Suprapubic skin (tissue), 4 donors: Measurements from ENCODE around the gene GPX2. TPM values are rescaled to one million over a fixed set of nuclear protein-coding genes. Genes with fewer than 3 reads are reported as not detected.

Experiments
- DNase-seq, 2 donors: peaks; one replicate each; pipeline ENCODE4 v3.0.0-alpha.2; 2019; ENCODE audit warnings: low spot score in 2 of 2
- H3K27ac ChIP-seq: fragments of 200-600 bp; sonication (generic); one replicate; pipeline ENCODE4 v1.5.1; 2019
- H3K27me3 ChIP-seq: fragments of 200-600 bp; sonication (generic); one replicate; pipeline ENCODE4 v1.5.1; 2019
- H3K36me3 ChIP-seq: fragments of 200-600 bp; sonication (generic); one replicate; pipeline ENCODE4 v1.5.1; 2019
- H3K4me1 ChIP-seq: fragments of 200-600 bp; sonication (generic); one replicate; pipeline ENCODE4 v1.5.1; 2019
- H3K4me3 ChIP-seq: fragments of 200-600 bp; sonication (generic); one replicate; pipeline ENCODE4 v1.5.1; 2019; ENCODE audit warnings: mild to moderate bottlenecking
- H3K9me3 ChIP-seq: fragments of 200-600 bp; sonication (generic); one replicate; pipeline ENCODE4 v1.5.1; 2019
- EP300 ChIP-seq: sonication (generic); formaldehyde crosslinking; IDR thresholded peaks from one replicate; pipeline ENCODE4 v1.6.1; 2017; ENCODE audit warnings: antibody characterized with exemption
- POLR2A ChIP-seq, 2 donors: fragments of 450-650 bp; IDR thresholded peaks; one replicate each; pipeline ENCODE4 v1.6.1; 2017; ENCODE audit warnings: antibody characterized with exemption in 2 of 2, mild to moderate bottlenecking in 2 of 2, moderate library complexity in 2 of 2
- POLR2AphosphoS5 ChIP-seq, 3 donors: sonication (generic); formaldehyde crosslinking; IDR thresholded peaks; one replicate each; pipeline ENCODE4 v1.6.1; 2017; ENCODE audit warnings: antibody characterized with exemption in 3 of 3
- WGBS: methylation state at CpG from one replicate; pipeline ENCODE4 v1.1.5; 2018; 5-methylcytosine and 5-hydroxymethylcytosine counted together
- total RNA-seq, 4 donors: library from RNA; depleted of rRNA; stranded (reverse); fragments of >200 nt; gene quantifications; one replicate each; pipeline ENCODE4 v1.1.0, GENCODE V29; 2016
- TF ChIP-seq, protein P1 (sequence below), 2 donors: fragments of 200-600 bp in 1 of 2; fragments of 450-650 bp in 1 of 2; sonication (generic) in 1 of 2; IDR thresholded peaks; one replicate each; pipeline ENCODE4 v1.5.1; 2016 to 2019; ENCODE audit warnings: antibody characterized with exemption in 2 of 2, mild to moderate bottlenecking in 1 of 2, moderate library complexity in 1 of 2

Gene GPX2
- total RNA-seq, 4 donors from 2014 or later: 10.0 to 65.0 (median 27.6) TPM

DNA sequence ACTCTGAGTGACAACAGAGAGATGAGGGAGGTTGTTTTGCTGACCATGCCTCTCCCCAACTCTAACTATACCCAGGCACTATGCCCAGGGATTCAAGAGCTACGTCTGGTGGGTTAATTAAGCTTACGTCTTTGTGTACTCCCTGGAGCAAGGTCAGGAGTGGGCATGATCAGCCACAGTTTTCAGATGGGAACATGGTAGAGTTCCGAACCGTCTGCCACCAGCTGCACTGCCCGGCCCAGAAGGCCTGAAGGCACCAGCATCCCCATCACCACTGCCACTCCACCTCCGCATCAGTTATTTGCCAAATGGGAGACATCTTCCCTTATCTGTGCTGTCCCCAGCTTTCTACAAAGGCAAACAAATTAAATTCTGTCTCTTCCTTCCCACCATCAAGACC, 11.1 kb upstream of the GPX2 start:
- Histone ChIP-seq H3K4me3 (no peak overlapping the region), H3K4me1 (peaks cover 27% of the 10 kb centered on the region), H3K27ac (no peak overlapping the region), H3K27me3 (no peaks in the 10 kb centered on the region), H3K36me3 (peaks cover 12% of the 10 kb centered on the region), H3K9me3 (no peaks in the 10 kb centered on the region)
- TF ChIP-seq EP300: no peak
- TF ChIP-seq, protein P1, sequence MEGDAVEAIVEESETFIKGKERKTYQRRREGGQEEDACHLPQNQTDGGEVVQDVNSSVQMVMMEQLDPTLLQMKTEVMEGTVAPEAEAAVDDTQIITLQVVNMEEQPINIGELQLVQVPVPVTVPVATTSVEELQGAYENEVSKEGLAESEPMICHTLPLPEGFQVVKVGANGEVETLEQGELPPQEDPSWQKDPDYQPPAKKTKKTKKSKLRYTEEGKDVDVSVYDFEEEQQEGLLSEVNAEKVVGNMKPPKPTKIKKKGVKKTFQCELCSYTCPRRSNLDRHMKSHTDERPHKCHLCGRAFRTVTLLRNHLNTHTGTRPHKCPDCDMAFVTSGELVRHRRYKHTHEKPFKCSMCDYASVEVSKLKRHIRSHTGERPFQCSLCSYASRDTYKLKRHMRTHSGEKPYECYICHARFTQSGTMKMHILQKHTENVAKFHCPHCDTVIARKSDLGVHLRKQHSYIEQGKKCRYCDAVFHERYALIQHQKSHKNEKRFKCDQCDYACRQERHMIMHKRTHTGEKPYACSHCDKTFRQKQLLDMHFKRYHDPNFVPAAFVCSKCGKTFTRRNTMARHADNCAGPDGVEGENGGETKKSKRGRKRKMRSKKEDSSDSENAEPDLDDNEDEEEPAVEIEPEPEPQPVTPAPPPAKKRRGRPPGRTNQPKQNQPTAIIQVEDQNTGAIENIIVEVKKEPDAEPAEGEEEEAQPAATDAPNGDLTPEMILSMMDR (IDR thresholded peaks at IDR 0.05): no peak
- no peak for TF ChIP-seq POLR2A (IDR thresholded peaks at IDR 0.05)
- TF ChIP-seq POLR2AphosphoS5 (IDR thresholded peaks at IDR 0.05): no peak
- WGBS: 97% methylated on average over 6 of the region's 6 CpGs
- peak; percentile 15 to 16 for DNase-seq

DNA sequence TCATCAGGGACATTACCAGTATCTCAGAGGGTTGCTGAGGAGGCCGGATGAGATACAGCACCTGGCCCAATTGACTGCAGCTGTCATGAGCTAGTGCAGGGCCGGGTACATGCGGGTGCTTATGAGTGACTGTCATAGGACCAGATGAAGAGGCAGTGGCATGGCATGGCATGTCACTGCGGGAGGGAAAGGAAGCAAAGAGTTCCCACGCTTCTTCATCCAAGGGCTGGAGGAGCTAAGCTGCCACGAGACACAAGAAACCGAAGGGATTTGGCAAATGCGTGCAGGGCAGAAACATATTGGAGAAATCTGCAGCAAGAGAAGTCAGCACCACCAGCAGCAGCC, 10.7 kb upstream of the GPX2 start:
- no peak for TF ChIP-seq EP300
- TF ChIP-seq POLR2A (IDR thresholded peaks at IDR 0.05): no peak
- no peak for TF ChIP-seq POLR2AphosphoS5 (IDR thresholded peaks at IDR 0.05)
- TF ChIP-seq, protein P1 (IDR thresholded peaks at IDR 0.05): no peak
- Histone ChIP-seq H3K9me3 (no peaks in the 10 kb centered on the region), H3K27me3 (no peaks in the 10 kb centered on the region), H3K4me3 (no peak overlapping the region), H3K36me3 (peaks cover 16% of the 10 kb centered on the region), H3K27ac (no peak overlapping the region), H3K4me1 (peaks cover 24% of the 10 kb centered on the region)
- DNase-seq: peak; percentile 41 to 52
- 84% methylated on average over 8 of the region's 8 CpGs for WGBS

DNA sequence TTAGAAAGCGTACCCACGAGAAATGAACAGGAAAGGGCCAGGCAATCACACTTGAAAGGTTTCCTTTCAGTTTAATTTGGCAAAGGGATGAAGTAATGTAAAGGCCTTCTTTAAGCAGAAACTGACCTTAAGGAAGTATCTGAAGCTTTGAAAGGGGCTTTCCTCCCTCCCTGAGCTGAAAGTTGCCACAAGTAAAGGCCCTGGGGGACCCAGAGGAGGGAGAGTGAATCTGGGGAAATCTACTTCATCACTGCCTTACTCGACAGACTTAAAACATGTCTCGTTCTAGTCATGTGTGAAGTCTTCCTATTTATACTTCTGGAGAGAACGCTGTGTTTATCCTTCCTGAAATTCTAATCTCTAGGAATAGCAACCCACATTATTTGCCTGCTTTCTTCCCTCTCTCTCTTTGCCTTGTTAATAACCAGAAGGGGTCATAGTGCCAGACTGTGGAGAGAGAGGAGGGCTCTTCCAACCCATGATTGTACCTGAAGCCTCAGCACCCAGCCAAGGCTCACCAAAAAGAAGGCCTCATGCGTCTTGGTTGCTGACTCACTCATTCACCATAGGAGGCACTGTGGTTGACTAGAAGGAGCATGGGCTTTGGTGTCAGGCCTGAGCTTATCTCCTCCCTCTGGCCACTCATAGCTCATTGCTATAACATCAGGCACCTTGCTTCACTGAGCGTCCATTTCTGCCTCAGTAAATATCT, 10.2 kb upstream of the GPX2 start:
- no peaks in the 10 kb centered on the region for H3K27me3 ChIP-seq
- WGBS: 78% methylated on average over 7 of the region's 7 CpGs
- H3K36me3 ChIP-seq: peaks cover 21% of the 10 kb centered on the region
- H3K9me3 ChIP-seq: no peaks in the 10 kb centered on the region
- H3K4me3 ChIP-seq: no peak overlapping the region
- no peak overlapping the region for H3K27ac ChIP-seq
- TF ChIP-seq EP300 (no peak), POLR2A (IDR thresholded peaks at IDR 0.05) (no peak), POLR2AphosphoS5 (IDR thresholded peaks at IDR 0.05) (no peak)
- TF ChIP-seq, protein P1 (IDR thresholded peaks at IDR 0.05): no peak
- peaks cover 24% of the 10 kb centered on the region for H3K4me1 ChIP-seq
- DNase-seq: peak; percentile 8 to 10

DNA sequence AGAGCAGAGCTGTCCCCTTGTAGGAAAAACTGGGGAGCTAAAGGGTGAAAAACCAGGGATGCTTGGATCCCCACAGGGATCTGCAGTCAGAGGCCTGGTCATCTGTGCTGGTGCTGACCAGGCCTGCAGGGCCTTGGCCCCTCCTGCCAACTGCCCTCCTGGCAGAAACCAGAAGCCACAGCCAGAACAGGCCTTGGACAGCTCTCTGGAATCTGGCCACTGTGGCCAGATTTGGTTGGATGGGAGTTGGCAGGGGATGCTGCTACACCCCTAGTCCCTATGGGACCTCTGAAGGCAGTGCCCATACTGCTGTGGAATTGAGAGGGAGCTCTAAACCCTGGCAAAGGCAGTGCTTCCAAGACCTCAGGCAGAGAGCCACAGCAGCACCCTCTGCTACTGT, 9.2 kb upstream of the GPX2 start:
- Histone ChIP-seq H3K27ac (no peak overlapping the region), H3K27me3 (no peaks in the 10 kb centered on the region), H3K4me3 (no peak overlapping the region), H3K4me1 (peaks cover 14% of the 10 kb centered on the region), H3K9me3 (no peaks in the 10 kb centered on the region), H3K36me3 (peaks cover 26% of the 10 kb centered on the region)
- TF ChIP-seq POLR2A (IDR thresholded peaks at IDR 0.05) (no peak), POLR2AphosphoS5 (IDR thresholded peaks at IDR 0.05) (no peak), EP300 (no peak)
- TF ChIP-seq, protein P1 (IDR thresholded peaks at IDR 0.05): no peak
- DNase-seq: peak; percentile 20 to 31

DNA sequence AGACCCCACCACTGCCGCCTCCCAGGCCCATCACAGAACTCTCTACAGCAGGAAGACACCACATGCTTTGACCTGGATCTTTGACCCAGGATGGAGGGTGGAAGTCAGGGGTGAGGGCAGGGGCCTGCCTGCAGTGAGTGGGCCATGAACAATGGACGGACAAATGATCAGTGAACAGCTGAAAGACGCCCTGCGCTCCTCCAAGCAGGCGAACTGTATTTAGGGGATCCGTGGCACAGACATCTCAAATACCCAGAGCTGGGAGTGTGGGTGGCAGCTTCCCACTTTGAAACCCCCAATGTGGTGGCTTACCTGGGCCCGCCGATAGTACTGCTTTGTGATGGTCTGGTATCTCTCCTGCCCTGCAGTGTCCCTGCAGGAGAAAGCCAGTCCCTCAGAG, 8.7 kb upstream of the GPX2 start:
- Histone ChIP-seq H3K27me3 (no peaks in the 10 kb centered on the region), H3K36me3 (peaks cover 26% of the 10 kb centered on the region), H3K27ac (no peak overlapping the region), H3K9me3 (no peaks in the 10 kb centered on the region), H3K4me1 (peaks cover 11% of the 10 kb centered on the region), H3K4me3 (no peak overlapping the region)
- WGBS: 91% methylated on average over 5 of the region's 8 CpGs
- peak; percentile 34 to 55 for DNase-seq
- TF ChIP-seq EP300 (no peak), POLR2A (IDR thresholded peaks at IDR 0.05) (no peak), POLR2AphosphoS5 (IDR thresholded peaks at IDR 0.05) (no peak)
- TF ChIP-seq, protein P1 (IDR thresholded peaks at IDR 0.05): no peak
